ENCODE measurements around the gene GDF7.

Gene GDF7

DNA sequence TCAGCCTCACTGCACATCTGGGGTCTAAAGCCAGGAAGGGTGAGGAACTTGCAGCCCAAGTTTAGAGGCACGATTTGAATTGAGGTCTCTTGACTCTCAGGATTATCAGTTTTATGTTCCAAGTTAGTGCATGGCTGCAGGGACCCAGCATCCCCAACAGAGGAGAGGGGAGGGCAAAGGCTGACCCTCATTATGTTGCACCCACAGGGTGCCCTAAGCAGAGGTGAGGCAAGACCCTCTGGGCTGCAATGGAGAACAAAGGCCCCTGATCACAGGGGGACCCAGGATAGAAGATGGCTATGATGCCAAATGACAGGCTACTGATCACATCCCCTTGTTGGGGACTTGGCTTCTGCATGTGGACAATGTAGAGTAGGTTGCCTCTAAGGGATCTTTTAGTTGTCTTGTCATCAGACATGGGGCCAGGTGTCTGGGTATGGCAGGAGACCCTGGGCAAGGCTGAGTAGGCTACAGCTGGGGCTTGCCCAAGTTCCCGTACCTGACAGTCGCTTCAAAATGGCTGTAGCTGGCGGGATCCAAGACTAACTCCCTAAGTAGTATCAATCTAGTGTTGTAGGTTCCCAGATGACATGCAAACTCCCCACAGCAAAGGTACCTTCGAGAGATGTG, 4.5 kb upstream of the GDF7 start:
- TF ChIP-seq, protein P1, sequence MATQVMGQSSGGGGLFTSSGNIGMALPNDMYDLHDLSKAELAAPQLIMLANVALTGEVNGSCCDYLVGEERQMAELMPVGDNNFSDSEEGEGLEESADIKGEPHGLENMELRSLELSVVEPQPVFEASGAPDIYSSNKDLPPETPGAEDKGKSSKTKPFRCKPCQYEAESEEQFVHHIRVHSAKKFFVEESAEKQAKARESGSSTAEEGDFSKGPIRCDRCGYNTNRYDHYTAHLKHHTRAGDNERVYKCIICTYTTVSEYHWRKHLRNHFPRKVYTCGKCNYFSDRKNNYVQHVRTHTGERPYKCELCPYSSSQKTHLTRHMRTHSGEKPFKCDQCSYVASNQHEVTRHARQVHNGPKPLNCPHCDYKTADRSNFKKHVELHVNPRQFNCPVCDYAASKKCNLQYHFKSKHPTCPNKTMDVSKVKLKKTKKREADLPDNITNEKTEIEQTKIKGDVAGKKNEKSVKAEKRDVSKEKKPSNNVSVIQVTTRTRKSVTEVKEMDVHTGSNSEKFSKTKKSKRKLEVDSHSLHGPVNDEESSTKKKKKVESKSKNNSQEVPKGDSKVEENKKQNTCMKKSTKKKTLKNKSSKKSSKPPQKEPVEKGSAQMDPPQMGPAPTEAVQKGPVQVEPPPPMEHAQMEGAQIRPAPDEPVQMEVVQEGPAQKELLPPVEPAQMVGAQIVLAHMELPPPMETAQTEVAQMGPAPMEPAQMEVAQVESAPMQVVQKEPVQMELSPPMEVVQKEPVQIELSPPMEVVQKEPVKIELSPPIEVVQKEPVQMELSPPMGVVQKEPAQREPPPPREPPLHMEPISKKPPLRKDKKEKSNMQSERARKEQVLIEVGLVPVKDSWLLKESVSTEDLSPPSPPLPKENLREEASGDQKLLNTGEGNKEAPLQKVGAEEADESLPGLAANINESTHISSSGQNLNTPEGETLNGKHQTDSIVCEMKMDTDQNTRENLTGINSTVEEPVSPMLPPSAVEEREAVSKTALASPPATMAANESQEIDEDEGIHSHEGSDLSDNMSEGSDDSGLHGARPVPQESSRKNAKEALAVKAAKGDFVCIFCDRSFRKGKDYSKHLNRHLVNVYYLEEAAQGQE (IDR thresholded peaks at IDR 0.05; ENCODE audit: low read depth): no peak
- TF ChIP-seq EP300 (IDR thresholded peaks at IDR 0.05; ENCODE audit: borderline replicate concordance) (no peak), TCF12 (IDR thresholded peaks at IDR 0.05; ENCODE audit: low read depth) (no peak), CEBPB (IDR thresholded peaks at IDR 0.05) (no peak), ZBTB7A (IDR thresholded peaks at IDR 0.05; ENCODE audit: low read depth) (no peak), FOXM1 (IDR thresholded peaks at IDR 0.05; ENCODE audit: borderline replicate concordance, low read depth) (no peak), TAF1 (IDR thresholded peaks at IDR 0.05; ENCODE audit: low read depth) (no peak), CREB1 (IDR thresholded peaks at IDR 0.05; ENCODE audit: low read depth) (no peak), RAD21 (IDR thresholded peaks at IDR 0.05; ENCODE audit: low read depth) (no peak), NFIC (IDR thresholded peaks at IDR 0.05) (no peak), TEAD4 (IDR thresholded peaks at IDR 0.05) (no peak), YY1 (IDR thresholded peaks at IDR 0.05; ENCODE audit: low read depth) (no peak), EGR1 (IDR thresholded peaks at IDR 0.05) (no peak)
- TF ChIP-seq, protein P2, sequence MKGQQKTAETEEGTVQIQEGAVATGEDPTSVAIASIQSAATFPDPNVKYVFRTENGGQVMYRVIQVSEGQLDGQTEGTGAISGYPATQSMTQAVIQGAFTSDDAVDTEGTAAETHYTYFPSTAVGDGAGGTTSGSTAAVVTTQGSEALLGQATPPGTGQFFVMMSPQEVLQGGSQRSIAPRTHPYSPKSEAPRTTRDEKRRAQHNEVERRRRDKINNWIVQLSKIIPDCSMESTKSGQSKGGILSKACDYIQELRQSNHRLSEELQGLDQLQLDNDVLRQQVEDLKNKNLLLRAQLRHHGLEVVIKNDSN (IDR thresholded peaks at IDR 0.05): no peak
- TF ChIP-seq, protein P3, sequence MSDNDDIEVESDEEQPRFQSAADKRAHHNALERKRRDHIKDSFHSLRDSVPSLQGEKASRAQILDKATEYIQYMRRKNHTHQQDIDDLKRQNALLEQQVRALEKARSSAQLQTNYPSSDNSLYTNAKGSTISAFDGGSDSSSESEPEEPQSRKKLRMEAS (IDR thresholded peaks at IDR 0.05): no peak

DNA sequence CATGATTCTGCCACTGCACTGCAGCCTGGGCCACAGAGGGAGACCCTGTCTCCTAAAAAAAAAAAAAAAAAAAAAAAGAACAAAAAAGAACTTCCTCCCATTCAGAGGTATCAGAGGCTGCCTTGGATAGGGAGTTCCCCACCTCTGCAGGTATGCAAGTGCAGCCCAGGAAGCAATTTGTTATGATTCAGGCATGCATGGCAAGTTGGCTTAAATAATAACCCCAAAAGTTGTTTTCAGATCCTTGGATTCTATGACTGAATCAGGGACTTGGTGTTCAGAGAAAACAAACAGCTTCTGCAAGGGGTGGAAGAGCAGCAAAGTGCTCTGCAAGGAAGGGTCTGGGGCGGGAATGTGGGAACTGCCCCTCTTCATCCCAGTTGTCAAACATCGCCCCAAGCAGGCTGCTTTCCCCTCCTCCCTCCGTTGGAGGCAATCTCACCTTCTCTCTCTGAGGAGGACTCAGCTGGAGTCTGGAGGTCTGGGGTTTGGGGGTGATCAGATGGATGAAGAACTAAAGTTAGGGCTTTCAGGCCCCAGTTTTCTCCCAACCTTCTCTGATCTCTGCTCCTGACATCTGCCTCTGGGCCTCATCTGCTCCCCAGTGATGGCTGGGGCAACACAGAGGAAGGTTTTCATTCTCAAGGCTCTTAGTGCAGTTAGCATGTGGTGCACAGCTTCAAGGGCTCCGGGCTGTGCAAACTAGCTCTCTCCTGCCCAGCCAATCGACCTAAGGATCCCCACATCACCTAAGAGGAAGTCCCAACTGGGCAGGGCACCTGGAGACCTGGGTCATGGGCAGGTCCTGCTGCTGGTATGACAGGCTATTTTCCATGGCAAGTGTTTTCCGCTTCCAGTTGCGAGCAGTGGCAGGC, 3.5 kb upstream of the GDF7 start:
- TF ChIP-seq CEBPB (IDR thresholded peaks at IDR 0.05): no peak
- TF ChIP-seq ZBTB7A (IDR thresholded peaks at IDR 0.05; ENCODE audit: low read depth): no peak
- no peak for TF ChIP-seq TCF12 (IDR thresholded peaks at IDR 0.05; ENCODE audit: low read depth)
- no peak for TF ChIP-seq RAD21 (IDR thresholded peaks at IDR 0.05; ENCODE audit: low read depth)
- TF ChIP-seq NFIC (IDR thresholded peaks at IDR 0.05): no peak
- TF ChIP-seq, protein P2 (IDR thresholded peaks at IDR 0.05): no peak
- no peak for TF ChIP-seq YY1 (IDR thresholded peaks at IDR 0.05; ENCODE audit: low read depth)

DNA sequence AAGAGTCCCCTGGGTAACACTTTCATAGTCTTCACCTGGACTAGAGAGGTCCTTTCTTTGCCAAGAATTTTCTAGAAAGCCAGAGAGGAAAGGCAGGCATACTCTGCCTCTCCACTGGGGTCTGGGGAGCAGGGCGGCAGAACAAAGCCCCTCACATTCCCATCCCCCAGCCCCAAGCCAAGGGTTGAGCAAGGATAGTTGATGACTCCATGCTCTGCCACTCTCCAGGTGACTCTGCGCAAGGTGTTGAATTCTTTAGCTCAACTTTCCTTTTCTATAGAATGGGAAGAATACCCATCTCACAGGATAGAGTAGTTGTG, 2.9 kb upstream of the GDF7 start:
- no peak for TF ChIP-seq EGR1 (IDR thresholded peaks at IDR 0.05)
- no peak for TF ChIP-seq NFIC (IDR thresholded peaks at IDR 0.05)
- TF ChIP-seq, protein P2 (IDR thresholded peaks at IDR 0.05): no peak
- no peak for TF ChIP-seq CEBPB (IDR thresholded peaks at IDR 0.05)

DNA sequence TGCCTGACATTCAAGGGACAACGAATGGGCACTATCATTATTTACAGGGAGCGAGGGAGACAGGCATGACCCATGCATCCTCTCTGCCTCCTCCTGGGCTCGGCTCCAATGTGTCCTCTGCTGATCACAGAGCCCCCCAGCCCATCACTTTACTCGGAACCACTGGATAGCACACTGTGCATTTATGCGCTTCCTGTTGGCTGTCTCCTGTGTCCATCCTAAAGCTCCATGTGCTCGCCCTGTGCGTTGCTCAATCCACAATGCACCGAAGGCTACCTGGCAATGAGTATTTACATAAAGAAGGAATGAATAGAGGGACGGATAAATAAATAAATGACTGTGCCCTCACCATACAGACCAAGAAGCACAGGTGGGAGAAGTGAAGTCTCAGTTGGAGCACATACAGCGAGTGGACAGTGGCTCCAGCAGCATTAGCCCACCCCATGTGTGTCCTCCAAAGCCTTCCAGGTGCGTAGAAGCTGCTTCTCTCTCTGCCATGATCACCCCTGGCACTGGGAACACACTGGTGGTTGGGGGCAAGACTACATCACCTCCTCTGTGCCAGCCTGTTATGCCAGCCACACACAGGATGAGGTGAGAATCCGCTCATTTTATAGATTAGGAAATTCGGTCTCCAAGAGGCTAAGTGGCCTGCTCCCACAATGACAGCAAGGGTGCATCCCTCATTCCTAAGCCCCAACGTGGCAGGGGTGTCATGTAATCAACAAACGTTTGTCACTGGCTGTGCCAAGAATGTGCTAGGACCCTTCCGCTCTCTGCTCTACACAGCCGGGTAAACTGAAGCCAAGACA, 2.3 kb upstream of the GDF7 start:
- TF ChIP-seq, protein P3 (IDR thresholded peaks at IDR 0.05): no peak
- TF ChIP-seq FOXM1 (IDR thresholded peaks at IDR 0.05; ENCODE audit: borderline replicate concordance, low read depth) (no peak), EP300 (IDR thresholded peaks at IDR 0.05; ENCODE audit: borderline replicate concordance) (no peak), EGR1 (IDR thresholded peaks at IDR 0.05) (no peak), ZBTB7A (IDR thresholded peaks at IDR 0.05; ENCODE audit: low read depth) (no peak), TAF1 (IDR thresholded peaks at IDR 0.05; ENCODE audit: low read depth) (no peak), TEAD4 (IDR thresholded peaks at IDR 0.05) (no peak), RAD21 (IDR thresholded peaks at IDR 0.05; ENCODE audit: low read depth) (no peak), CREB1 (IDR thresholded peaks at IDR 0.05; ENCODE audit: low read depth) (no peak), CEBPB (IDR thresholded peaks at IDR 0.05) (no peak), NFIC (IDR thresholded peaks at IDR 0.05) (no peak)
- TF ChIP-seq, protein P1 (IDR thresholded peaks at IDR 0.05; ENCODE audit: low read depth): no peak

Data from Ishikawa (cell line).